Nephron progenitor cell (in vitro differentiated cells): ENCODE data around the gene GPR157.
"Not testable (repeated sequence)": the region's sequence is repeated elsewhere in the genome, so short reads cannot be mapped to it uniquely, and the experiment has no call there.

Source experiments
- DNase-seq: peaks from one replicate; pipeline ENCODE4 v3.0.0; 2021
- H3K27ac Mint-ChIP-seq: 2 replicates; pipeline ENCODE4 v1.8.0; 2021; ENCODE audit warnings: mild to moderate bottlenecking, moderate library complexity, mixed read lengths
- H3K27me3 Mint-ChIP-seq: 2 replicates; pipeline ENCODE4 v1.8.0; 2021; ENCODE audit warnings: mild to moderate bottlenecking, low read depth, mixed read lengths; ENCODE audit not compliant: poor library complexity
- H3K36me3 Mint-ChIP-seq: 2 replicates; pipeline ENCODE4 v1.8.0; 2021; ENCODE audit warnings: low read depth, mixed read lengths
- H3K4me1 Mint-ChIP-seq: 2 replicates; pipeline ENCODE4 v1.8.0; 2021; ENCODE audit warnings: mixed read lengths
- H3K4me3 Mint-ChIP-seq: 2 replicates; pipeline ENCODE4 v1.8.0; 2021; ENCODE audit warnings: mild to moderate bottlenecking, moderate library complexity, mixed read lengths
- H3K9me3 Mint-ChIP-seq: 2 replicates; pipeline ENCODE4 v1.8.0; 2021; ENCODE audit warnings: mild to moderate bottlenecking, moderate library complexity, mixed read lengths
- TF ChIP-seq, protein P1 (sequence below): fragments of 200-600 bp; sonication (generic); IDR thresholded peaks from 2 replicates; pipeline ENCODE4 v1.5.0; 2021; ENCODE audit warnings: antibody characterized with exemption

The GPR157 gene

GRCh38 chr1:9101510-9102146 lies 27.3 kb downstream of the GPR157 start:
- H3K36me3 Mint-ChIP-seq: no peaks in the 10 kb centered on the region
- peaks cover 5% of the 10 kb centered on the region for H3K27me3 Mint-ChIP-seq
- peaks cover 34% of the 10 kb centered on the region for H3K4me1 Mint-ChIP-seq
- TF ChIP-seq, protein P1, sequence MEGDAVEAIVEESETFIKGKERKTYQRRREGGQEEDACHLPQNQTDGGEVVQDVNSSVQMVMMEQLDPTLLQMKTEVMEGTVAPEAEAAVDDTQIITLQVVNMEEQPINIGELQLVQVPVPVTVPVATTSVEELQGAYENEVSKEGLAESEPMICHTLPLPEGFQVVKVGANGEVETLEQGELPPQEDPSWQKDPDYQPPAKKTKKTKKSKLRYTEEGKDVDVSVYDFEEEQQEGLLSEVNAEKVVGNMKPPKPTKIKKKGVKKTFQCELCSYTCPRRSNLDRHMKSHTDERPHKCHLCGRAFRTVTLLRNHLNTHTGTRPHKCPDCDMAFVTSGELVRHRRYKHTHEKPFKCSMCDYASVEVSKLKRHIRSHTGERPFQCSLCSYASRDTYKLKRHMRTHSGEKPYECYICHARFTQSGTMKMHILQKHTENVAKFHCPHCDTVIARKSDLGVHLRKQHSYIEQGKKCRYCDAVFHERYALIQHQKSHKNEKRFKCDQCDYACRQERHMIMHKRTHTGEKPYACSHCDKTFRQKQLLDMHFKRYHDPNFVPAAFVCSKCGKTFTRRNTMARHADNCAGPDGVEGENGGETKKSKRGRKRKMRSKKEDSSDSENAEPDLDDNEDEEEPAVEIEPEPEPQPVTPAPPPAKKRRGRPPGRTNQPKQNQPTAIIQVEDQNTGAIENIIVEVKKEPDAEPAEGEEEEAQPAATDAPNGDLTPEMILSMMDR: peak; percentile 68
- peaks cover 18% of the 10 kb centered on the region for H3K9me3 Mint-ChIP-seq
- H3K4me3 Mint-ChIP-seq: no peak overlapping the region
- DNase-seq: peak; percentile 61
- H3K27ac Mint-ChIP-seq: no peak overlapping the region

DNA sequence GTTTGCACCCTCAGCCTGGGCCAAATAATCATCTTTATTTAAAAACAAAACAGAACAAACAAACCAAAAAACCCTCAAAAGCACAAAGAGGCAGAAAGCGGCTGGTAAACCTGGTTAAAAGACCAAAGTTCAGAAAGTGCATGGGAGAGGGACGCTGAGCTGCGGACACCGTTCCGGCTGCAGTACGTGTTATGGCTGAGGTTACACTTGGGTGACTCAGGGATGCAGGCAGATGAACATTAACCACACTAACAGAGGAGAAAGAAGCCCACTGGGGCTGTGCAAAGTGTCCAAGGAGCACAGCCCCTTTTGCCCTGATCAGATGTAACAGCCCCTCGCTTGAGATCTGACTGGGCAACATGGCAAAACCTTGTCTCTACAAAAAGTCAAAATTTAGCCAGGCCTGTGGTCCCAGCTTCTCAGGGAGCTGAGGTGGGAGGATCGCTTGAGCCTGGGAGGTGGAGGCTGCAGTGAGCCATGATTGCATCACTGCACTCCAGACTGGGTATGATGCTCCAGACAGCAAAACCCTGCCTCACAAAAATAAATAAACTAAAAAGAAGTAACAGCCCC lies 28.3 kb downstream of the GPR157 start:
- Mint-ChIP-seq H3K4me3 (no peak overlapping the region), H3K4me1 (peaks cover 34% of the 10 kb centered on the region), H3K36me3 (peaks cover 5% of the 10 kb centered on the region), H3K27ac (no peak overlapping the region), H3K27me3 (no peaks in the 10 kb centered on the region), H3K9me3 (peaks cover 28% of the 10 kb centered on the region)
- TF ChIP-seq, protein P1: no peak
- no peak for DNase-seq

GRCh38 chr1:9099555-9099954 lies 29.3 kb downstream of the GPR157 start:
- TF ChIP-seq, protein P1: no peak
- H3K4me1 Mint-ChIP-seq: peaks cover 34% of the 10 kb centered on the region
- no peak overlapping the region for H3K4me3 Mint-ChIP-seq
- H3K27me3 Mint-ChIP-seq: no peaks in the 10 kb centered on the region
- peaks cover 38% of the 10 kb centered on the region for H3K9me3 Mint-ChIP-seq
- DNase-seq: no peak
- H3K27ac Mint-ChIP-seq: no peak overlapping the region
- peaks cover 9% of the 10 kb centered on the region for H3K36me3 Mint-ChIP-seq

DNA sequence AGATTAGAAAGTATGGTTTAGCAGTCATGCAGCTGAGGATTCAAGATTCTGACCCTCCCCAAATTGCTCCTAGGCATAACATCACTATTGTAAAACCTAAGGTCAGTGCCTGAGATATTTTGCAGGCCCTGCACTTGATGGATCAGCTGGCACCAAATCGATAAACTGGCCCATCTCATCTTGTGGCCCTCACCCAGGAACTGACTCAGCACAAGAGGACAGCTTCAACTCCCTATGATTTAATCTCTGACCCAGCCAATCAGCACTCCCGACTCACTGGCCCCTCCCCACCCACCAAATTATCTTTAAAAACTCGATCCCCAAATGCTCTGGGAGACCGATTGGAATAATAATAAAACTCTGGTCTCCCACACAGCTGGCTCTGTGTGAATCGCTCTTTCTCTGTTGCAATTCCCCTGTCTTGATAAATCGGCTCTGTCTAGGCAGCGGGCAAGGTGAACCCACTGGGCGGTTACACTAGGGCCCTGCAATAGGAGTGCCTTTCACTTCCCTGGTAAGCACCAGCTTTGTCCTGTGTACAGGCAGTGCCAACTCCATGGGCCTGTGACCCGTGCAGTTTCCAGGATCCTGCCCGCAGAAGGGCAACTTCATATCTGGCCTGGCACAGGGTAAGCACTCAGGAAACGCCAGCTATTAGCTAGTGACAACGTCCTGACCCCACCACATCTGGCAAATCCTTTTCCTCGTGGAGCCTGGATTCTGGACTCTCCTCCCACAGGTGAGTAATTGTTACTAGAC lies 30.8 kb downstream of the GPR157 start:
- Mint-ChIP-seq H3K4me1 (peaks cover 34% of the 10 kb centered on the region), H3K4me3 (no peak overlapping the region), H3K27ac (no peak overlapping the region), H3K27me3 (no peaks in the 10 kb centered on the region), H3K9me3 (peaks cover 39% of the 10 kb centered on the region), H3K36me3 (peaks cover 9% of the 10 kb centered on the region)
- DNase-seq: no peak
- TF ChIP-seq, protein P1: no peak

DNA sequence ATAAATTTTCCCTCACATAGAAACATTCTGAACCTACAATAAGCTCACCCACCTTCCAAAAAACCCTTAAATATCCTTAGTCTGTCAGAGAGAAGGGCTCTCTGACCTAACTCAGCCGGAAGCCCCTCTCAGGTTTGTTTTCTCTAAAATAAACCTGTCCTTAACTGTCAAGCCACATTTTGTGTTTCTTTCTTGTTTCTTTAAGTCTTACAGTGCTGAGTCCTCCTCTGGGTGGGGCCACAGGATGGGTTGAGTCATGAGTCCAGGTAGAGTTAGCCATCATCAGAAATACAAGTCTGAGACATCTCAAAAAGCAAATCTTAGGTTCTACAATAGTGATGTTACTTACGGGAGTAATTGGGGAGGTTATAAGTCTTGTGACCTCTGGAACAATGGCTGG lies 33.1 kb downstream of the GPR157 start:
- Mint-ChIP-seq H3K27me3 (no peaks in the 10 kb centered on the region), H3K27ac (no peak overlapping the region), H3K4me1 (peaks cover 26% of the 10 kb centered on the region), H3K36me3 (peaks cover 9% of the 10 kb centered on the region), H3K4me3 (no peak overlapping the region), H3K9me3 (peaks cover 39% of the 10 kb centered on the region)
- DNase-seq: no peak
- TF ChIP-seq, protein P1: no peak

- H3K4me3 Mint-ChIP-seq, H3K36me3 Mint-ChIP-seq, H3K27me3 Mint-ChIP-seq, H3K27ac Mint-ChIP-seq, DNase-seq: not testable (repeated sequence)
- H3K9me3 Mint-ChIP-seq: peaks cover 40% of the 10 kb centered on the region
- peaks cover 10% of the 10 kb centered on the region for H3K4me1 Mint-ChIP-seq
Measured at GRCh38 chr1:9093996-9094595, 34.8 kb downstream of the GPR157 start.
